ENCODE data around the gene LMF2.

DNA sequence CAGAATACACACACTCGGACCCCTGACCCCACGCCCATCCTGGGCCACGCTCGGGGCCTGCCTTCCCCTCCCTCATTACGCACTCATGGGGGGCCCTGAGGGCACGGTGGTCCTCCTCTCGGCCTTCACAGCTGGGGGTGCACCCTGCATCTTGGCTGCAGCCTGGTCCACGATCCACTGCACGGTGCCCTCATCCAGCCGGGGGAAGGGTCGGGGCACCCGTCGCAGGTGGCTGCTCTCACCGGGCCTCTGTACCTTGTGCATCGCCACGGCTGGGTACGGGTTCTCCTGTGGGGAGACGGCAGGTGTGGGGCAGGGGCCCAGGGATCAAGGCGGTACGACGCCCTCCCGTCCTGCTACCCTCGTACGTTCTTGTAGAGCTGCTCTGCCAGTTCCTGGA, 43.1 kb downstream of the LMF2 start:
- TF ChIP-seq EZH2 (IDR thresholded peaks at IDR 0.05; ENCODE audit: insufficient read depth, low read length): no peak
- TF ChIP-seq, protein P1, sequence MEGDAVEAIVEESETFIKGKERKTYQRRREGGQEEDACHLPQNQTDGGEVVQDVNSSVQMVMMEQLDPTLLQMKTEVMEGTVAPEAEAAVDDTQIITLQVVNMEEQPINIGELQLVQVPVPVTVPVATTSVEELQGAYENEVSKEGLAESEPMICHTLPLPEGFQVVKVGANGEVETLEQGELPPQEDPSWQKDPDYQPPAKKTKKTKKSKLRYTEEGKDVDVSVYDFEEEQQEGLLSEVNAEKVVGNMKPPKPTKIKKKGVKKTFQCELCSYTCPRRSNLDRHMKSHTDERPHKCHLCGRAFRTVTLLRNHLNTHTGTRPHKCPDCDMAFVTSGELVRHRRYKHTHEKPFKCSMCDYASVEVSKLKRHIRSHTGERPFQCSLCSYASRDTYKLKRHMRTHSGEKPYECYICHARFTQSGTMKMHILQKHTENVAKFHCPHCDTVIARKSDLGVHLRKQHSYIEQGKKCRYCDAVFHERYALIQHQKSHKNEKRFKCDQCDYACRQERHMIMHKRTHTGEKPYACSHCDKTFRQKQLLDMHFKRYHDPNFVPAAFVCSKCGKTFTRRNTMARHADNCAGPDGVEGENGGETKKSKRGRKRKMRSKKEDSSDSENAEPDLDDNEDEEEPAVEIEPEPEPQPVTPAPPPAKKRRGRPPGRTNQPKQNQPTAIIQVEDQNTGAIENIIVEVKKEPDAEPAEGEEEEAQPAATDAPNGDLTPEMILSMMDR (IDR thresholded peaks at IDR 0.05; ENCODE audit: insufficient read depth, low read depth, low read length): no peak
